DOHH2 (cell line): Measurements from ENCODE around the gene OR1L1.

Experiments used
- H3F3A ChIP-seq: fragments of 200-600 bp; sonication (generic), shearing (Covaris generic); 2 replicates; pipeline ENCODE4 v1.6.0; 2016; ENCODE audit warnings: antibody characterized with exemption, mild to moderate bottlenecking; ENCODE audit not compliant: control insufficient read depth, insufficient read depth
- H3K27ac ChIP-seq: fragments of 200-600 bp; sonication (generic); 2 replicates; pipeline ENCODE4 v1.5.1; 2014; ENCODE audit warnings: low read depth, mild to moderate bottlenecking, low read length, moderate library complexity
- H3K27me3 ChIP-seq: fragments of 200-600 bp; sonication (generic); 2 replicates; pipeline ENCODE4 v1.6.1; 2014; ENCODE audit warnings: mild to moderate bottlenecking, low read length, mixed read lengths; ENCODE audit not compliant: control insufficient read depth
- H3K36me3 ChIP-seq: fragments of 200-600 bp; sonication (generic); 2 replicates; pipeline ENCODE4 v1.6.1; 2014; ENCODE audit warnings: mild to moderate bottlenecking, low read length, moderate library complexity, mixed read lengths; ENCODE audit not compliant: control insufficient read depth
- H3K4me1 ChIP-seq: fragments of 200-600 bp; sonication (generic); 2 replicates; pipeline ENCODE4 v1.6.1; 2014; ENCODE audit warnings: mild to moderate bottlenecking, low read length, mixed read lengths; ENCODE audit not compliant: control insufficient read depth
- H3K4me2 ChIP-seq: fragments of 200-600 bp; sonication (generic); 2 replicates; pipeline ENCODE4 v1.6.0; 2014; ENCODE audit warnings: mild to moderate bottlenecking, low read length, moderate library complexity
- H3K4me3 ChIP-seq: fragments of 200-600 bp; sonication (generic); 2 replicates; pipeline ENCODE4 v1.5.1; 2014; ENCODE audit warnings: mild to moderate bottlenecking, low read length, mixed read lengths
- H3K79me2 ChIP-seq: fragments of 200-600 bp; sonication (generic); 2 replicates; pipeline ENCODE4 v1.6.1; 2014; ENCODE audit warnings: mild to moderate bottlenecking, low read length, mixed read lengths; ENCODE audit not compliant: control insufficient read depth
- H3K9me2 ChIP-seq: fragments of 200-600 bp; sonication (generic); replicated peaks from 2 replicates; pipeline ENCODE4 v1.6.1; 2014; ENCODE audit warnings: mild to moderate bottlenecking, low read length, mixed read lengths; ENCODE audit not compliant: control insufficient read depth
- H3K9me3 ChIP-seq: fragments of 200-600 bp; sonication (generic); 2 replicates; pipeline ENCODE4 v1.6.1; 2014; ENCODE audit warnings: antibody characterized with exemption, low read length, mixed read lengths; ENCODE audit not compliant: control insufficient read depth, insufficient read depth
- H4K20me1 ChIP-seq: fragments of 200-600 bp; sonication (generic); 2 replicates; pipeline ENCODE4 v1.6.0; 2014; ENCODE audit warnings: low read depth, mild to moderate bottlenecking, antibody characterized with exemption, low read length, moderate library complexity; ENCODE audit not compliant: control insufficient read depth, insufficient read depth
- EZH2phosphoT487 ChIP-seq: fragments of 200-600 bp; sonication (generic); IDR thresholded peaks from 2 replicates; pipeline ENCODE4 v1.6.1; 2017; ENCODE audit warnings: borderline replicate concordance, mild to moderate bottlenecking, antibody characterized with exemption, low read length, moderate library complexity, mixed read lengths
- TF ChIP-seq, protein P1 (sequence below): fragments of 200-600 bp; sonication (generic); IDR thresholded peaks from one replicate; pipeline ENCODE4 v1.5.1; 2014; ENCODE audit warnings: antibody characterized with exemption, mild to moderate bottlenecking, low read depth, low read length; ENCODE audit not compliant: poor library complexity, severe bottlenecking

The OR1L1 gene, protein sequence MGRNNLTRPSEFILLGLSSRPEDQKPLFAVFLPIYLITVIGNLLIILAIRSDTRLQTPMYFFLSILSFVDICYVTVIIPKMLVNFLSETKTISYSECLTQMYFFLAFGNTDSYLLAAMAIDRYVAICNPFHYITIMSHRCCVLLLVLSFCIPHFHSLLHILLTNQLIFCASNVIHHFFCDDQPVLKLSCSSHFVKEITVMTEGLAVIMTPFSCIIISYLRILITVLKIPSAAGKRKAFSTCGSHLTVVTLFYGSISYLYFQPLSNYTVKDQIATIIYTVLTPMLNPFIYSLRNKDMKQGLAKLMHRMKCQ

GRCh38 chr9:122661416-122661815 is at the start of gene OR1L1:
Gene OR1L1, plus strand, starts transcription at chr9:122661716. Its CDS starts 0 bp downstream, at chr9:122661716.
- Histone ChIP-seq H3K9me2 (no peaks in the 10 kb centered on the region), H3K4me2 (no peak within 1 kb of the TSS), H3F3A (no peaks in the 10 kb centered on the region), H3K27me3 (peaks cover 9% of the 10 kb centered on the region; the same call in 1 of the 2 replicates), H3K79me2 (no peaks in the 10 kb centered on the region), H3K36me3 (no peaks in the 10 kb centered on the region), H3K27ac (no peak within 1 kb of the TSS), H3K9me3 (no peaks in the 10 kb centered on the region), H3K4me1 (no peaks in the 10 kb centered on the region), H4K20me1 (no peaks in the 10 kb centered on the region), H3K4me3 (no peak within 1 kb of the TSS)
- TF ChIP-seq, protein P1, sequence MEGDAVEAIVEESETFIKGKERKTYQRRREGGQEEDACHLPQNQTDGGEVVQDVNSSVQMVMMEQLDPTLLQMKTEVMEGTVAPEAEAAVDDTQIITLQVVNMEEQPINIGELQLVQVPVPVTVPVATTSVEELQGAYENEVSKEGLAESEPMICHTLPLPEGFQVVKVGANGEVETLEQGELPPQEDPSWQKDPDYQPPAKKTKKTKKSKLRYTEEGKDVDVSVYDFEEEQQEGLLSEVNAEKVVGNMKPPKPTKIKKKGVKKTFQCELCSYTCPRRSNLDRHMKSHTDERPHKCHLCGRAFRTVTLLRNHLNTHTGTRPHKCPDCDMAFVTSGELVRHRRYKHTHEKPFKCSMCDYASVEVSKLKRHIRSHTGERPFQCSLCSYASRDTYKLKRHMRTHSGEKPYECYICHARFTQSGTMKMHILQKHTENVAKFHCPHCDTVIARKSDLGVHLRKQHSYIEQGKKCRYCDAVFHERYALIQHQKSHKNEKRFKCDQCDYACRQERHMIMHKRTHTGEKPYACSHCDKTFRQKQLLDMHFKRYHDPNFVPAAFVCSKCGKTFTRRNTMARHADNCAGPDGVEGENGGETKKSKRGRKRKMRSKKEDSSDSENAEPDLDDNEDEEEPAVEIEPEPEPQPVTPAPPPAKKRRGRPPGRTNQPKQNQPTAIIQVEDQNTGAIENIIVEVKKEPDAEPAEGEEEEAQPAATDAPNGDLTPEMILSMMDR, result no peak
- TF ChIP-seq EZH2phosphoT487, result no peak

DNA sequence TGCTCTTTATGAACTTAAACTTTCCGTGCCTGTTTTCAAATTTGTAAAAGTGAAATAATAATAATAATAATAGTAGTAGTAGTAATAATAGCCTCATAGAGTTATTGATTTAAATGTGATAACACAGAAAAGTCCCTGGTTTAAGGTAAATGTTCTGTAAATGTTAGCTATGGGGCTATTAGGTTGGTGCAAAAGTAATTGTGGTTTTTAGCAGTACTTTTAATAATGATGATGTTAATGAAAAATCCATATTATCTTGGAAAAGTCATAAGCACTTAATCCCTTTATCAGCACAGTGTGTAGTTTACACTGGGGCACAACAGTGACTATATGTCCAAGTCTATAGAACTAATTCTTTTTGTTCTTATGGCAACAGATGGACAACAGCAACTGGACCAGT is 47.2 kb upstream of the OR1L1 start, which contains the start of gene OR1Q1:
Gene OR1Q1 (plus strand): TSS at position 377 of the 400 bp plus-strand sequence. CDS start 0 bp downstream, at position 377.
- peaks cover 7% of the 10 kb centered on the region; the same call in 1 of the 2 replicates for H3K27me3 ChIP-seq
- H3K27ac ChIP-seq, result no peak within 1 kb of the TSS
- H4K20me1 ChIP-seq, result no peaks in the 10 kb centered on the region
- no peak within 1 kb of the TSS for H3K4me3 ChIP-seq
- H3K9me2 ChIP-seq, result no peaks in the 10 kb centered on the region
- no peaks in the 10 kb centered on the region for H3K9me3 ChIP-seq
- no peak within 1 kb of the TSS for H3K4me2 ChIP-seq
- H3K36me3 ChIP-seq, result no peaks in the 10 kb centered on the region
- no peaks in the 10 kb centered on the region for H3K79me2 ChIP-seq
- no peaks in the 10 kb centered on the region for H3K4me1 ChIP-seq
- TF ChIP-seq, protein P1, result no peak
- no peak for TF ChIP-seq EZH2phosphoT487
- no peaks in the 10 kb centered on the region for H3F3A ChIP-seq

DNA sequence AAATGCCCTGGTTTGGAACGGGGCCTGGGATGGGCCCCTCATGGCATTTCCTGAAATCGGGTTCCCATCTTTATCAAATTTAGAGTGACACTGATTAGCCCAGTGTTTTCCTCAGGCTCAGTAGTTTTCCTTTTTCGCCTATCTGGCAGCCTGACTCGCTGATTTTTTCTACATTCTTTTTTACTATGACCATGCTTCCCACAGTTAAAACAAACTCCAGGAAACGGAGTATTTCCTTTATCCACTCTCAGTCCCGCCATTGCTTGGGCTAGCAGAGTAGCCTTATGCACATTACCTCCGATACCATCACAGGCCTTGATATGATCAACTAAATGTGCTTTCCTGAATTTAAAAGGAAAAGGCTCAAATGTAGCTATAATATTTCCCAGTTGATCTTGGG is 41.5 kb upstream of the OR1L1 start:
- Histone ChIP-seq H3F3A (no peaks in the 10 kb centered on the region), H3K27ac (no peak overlapping the region), H4K20me1 (no peaks in the 10 kb centered on the region), H3K9me2 (no peaks in the 10 kb centered on the region), H3K36me3 (no peaks in the 10 kb centered on the region), H3K4me2 (no peak overlapping the region), H3K79me2 (no peaks in the 10 kb centered on the region), H3K4me3 (no peak overlapping the region), H3K9me3 (no peaks in the 10 kb centered on the region), H3K4me1 (no peaks in the 10 kb centered on the region), H3K27me3 (no peaks in the 10 kb centered on the region)
- no peak for TF ChIP-seq EZH2phosphoT487
- TF ChIP-seq, protein P1, result no peak
